Stomach (tissue), 4 donors: Measurements from ENCODE around the gene BEST2.

Source experiments
- CTCF ChIP-seq, 7 experiments: fragments of 450-650 bp in 4 of 7; fragments of 200-600 bp in 3 of 7; sonication (generic) in 3 of 7; IDR thresholded peaks; one replicate each; pipeline ENCODE4 v1.5.1; 2016 to 2019; ENCODE audit warnings: antibody characterized with exemption in 7 of 7, control low read depth in 2 of 7, mild to moderate bottlenecking in 1 of 7
- EP300 ChIP-seq: sonication (generic); formaldehyde crosslinking; IDR thresholded peaks from one replicate; pipeline ENCODE4 v1.6.1; 2017; ENCODE audit warnings: antibody characterized with exemption
- POLR2A ChIP-seq, 4 donors: fragments of 450-650 bp; IDR thresholded peaks; one replicate each; pipeline ENCODE4 v1.6.1; 2016; ENCODE audit warnings: antibody characterized with exemption in 4 of 4, control low read depth in 2 of 4, mild to moderate bottlenecking in 1 of 4, moderate library complexity in 1 of 4
- POLR2AphosphoS5 ChIP-seq, 3 donors: sonication (generic); formaldehyde crosslinking; IDR thresholded peaks; one replicate each; pipeline ENCODE4 v1.6.1; 2016; ENCODE audit warnings: antibody characterized with exemption in 3 of 3

GRCh38 chr19:12763100-12763499 is 11.5 kb downstream of the BEST2 start:
- no peak for TF ChIP-seq POLR2A (IDR thresholded peaks at IDR 0.05)
- TF ChIP-seq CTCF (IDR thresholded peaks at IDR 0.05), result no peak
- TF ChIP-seq POLR2AphosphoS5 (IDR thresholded peaks at IDR 0.05), result no peak
- TF ChIP-seq EP300, result no peak
